Ascending aorta (tissue), 2 donors: Measurements from ENCODE around the gene DYNLT2B. TPM values are rescaled to one million over a fixed set of nuclear protein-coding genes. Genes with fewer than 3 reads are reported as not detected.

ENCODE experiments used
- DNase-seq, 2 donors: peaks; one replicate each; pipeline ENCODE4 v3.0.0-alpha.2; 2019; ENCODE audit warnings: low spot score in 2 of 2
- H3K27ac ChIP-seq, 2 donors: fragments of 200-600 bp; sonication (generic); one replicate each; pipeline ENCODE4 v1.5.1; 2016 to 2017; ENCODE audit warnings: mild to moderate bottlenecking in 1 of 2
- H3K27me3 ChIP-seq: fragments of 200-600 bp; sonication (generic); one replicate; pipeline ENCODE4 v1.5.1; 2017
- H3K36me3 ChIP-seq, 2 donors: fragments of 200-600 bp; sonication (generic); one replicate each; pipeline ENCODE4 v1.5.1; 2016
- H3K4me1 ChIP-seq, 2 donors: fragments of 200-600 bp; sonication (generic); one replicate each; pipeline ENCODE4 v1.5.1; 2016 to 2017; ENCODE audit warnings: mild to moderate bottlenecking in 1 of 2
- H3K4me3 ChIP-seq, 2 donors: fragments of 200-600 bp; sonication (generic); one replicate each; pipeline ENCODE4 v1.5.1; 2016 to 2017; ENCODE audit warnings: mild to moderate bottlenecking in 1 of 2
- H3K9me3 ChIP-seq, 2 donors: fragments of 200-600 bp; sonication (generic); one replicate each; pipeline ENCODE4 v1.5.1; 2016
- intact Hi-C: fragments of 100-400 bp; cut with DNase I; formaldehyde crosslinking; loops from one replicate; pipeline ENCODE4 v1.15.1; 2023
- total RNA-seq: library from RNA; depleted of rRNA; stranded (reverse); fragments of >200 nt; gene quantifications from one replicate; pipeline ENCODE4 v1.1.0, GENCODE V29; 2016
- TF ChIP-seq, protein P1 (sequence below), 3 experiments: fragments of 200-600 bp in 2 of 3; fragments of 450-650 bp in 1 of 3; sonication (generic) in 2 of 3; IDR thresholded peaks; one replicate each; pipeline ENCODE4 v1.5.1; 2016 to 2019; ENCODE audit warnings: antibody characterized with exemption in 3 of 3, mild to moderate bottlenecking in 1 of 3, moderate library complexity in 1 of 3

Gene DYNLT2B
- total RNA-seq, 1 donor from 2014 or later: not detected

- Histone ChIP-seq H3K27ac (no peak overlapping the region), H3K27me3 (no peaks in the 10 kb centered on the region), H3K9me3 (no peaks in the 10 kb centered on the region), H3K4me3 (no peak overlapping the region), H3K4me1 (peaks cover 0 to 35% of the 10 kb centered on the region in 2 donors), H3K36me3 (no peaks in the 10 kb centered on the region)
- no peak for DNase-seq
- TF ChIP-seq, protein P1, sequence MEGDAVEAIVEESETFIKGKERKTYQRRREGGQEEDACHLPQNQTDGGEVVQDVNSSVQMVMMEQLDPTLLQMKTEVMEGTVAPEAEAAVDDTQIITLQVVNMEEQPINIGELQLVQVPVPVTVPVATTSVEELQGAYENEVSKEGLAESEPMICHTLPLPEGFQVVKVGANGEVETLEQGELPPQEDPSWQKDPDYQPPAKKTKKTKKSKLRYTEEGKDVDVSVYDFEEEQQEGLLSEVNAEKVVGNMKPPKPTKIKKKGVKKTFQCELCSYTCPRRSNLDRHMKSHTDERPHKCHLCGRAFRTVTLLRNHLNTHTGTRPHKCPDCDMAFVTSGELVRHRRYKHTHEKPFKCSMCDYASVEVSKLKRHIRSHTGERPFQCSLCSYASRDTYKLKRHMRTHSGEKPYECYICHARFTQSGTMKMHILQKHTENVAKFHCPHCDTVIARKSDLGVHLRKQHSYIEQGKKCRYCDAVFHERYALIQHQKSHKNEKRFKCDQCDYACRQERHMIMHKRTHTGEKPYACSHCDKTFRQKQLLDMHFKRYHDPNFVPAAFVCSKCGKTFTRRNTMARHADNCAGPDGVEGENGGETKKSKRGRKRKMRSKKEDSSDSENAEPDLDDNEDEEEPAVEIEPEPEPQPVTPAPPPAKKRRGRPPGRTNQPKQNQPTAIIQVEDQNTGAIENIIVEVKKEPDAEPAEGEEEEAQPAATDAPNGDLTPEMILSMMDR (IDR thresholded peaks at IDR 0.05): no peak
- intact Hi-C loops: no loop called here
Observed at GRCh38 chr3:196284396-196284795, 33.6 kb downstream of the DYNLT2B start.

GRCh38 chr3:196281962-196282361 is 36.1 kb downstream of the DYNLT2B start:
- Histone ChIP-seq H3K27ac (no peak overlapping the region), H3K4me1 (peaks cover 0 to 32% of the 10 kb centered on the region in 2 donors)
- intact Hi-C loops: no loop called here

DNA sequence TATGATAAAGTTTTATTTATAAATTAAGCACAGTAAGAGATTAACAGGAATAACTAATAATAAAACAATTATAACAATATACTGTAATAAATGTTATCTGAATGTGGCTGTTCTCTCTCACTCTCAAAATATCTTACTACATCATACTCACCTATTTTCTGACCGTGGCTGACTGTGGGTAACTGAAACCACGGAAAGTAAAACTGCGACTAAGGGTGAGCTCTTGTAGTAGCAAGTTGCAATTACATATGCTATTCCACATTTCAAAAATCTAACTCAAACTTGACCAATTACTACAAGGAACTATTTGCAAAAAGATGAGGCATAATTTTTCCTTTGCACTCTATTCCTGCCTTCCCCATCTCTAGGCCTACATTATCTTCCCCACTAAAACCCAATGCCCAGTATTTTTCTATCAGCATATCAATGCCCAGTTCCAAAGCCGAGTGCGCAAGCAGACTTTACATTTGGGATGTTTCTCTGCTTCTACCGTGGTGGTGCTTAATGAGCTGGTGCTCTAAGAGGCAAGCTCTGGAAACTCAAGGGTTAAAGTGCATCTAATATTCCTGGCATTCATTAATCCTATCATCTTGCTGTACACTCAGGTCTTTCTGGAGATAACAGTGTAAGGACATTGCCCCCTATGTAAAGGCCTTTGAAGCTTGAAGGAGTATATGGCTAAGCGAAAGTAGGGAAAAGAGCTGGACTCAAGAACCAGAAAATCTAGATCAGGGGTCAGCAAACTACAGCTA is 37.2 kb downstream of the DYNLT2B start:
- H3K9me3 ChIP-seq: no peaks in the 10 kb centered on the region
- no peaks in the 10 kb centered on the region for H3K27me3 ChIP-seq
- H3K4me3 ChIP-seq: no peak overlapping the region
- intact Hi-C loops: no loop called here
- no peak for DNase-seq
- H3K27ac ChIP-seq: no peak overlapping the region
- TF ChIP-seq, protein P1 (IDR thresholded peaks at IDR 0.05): no peak
- peaks cover 0 to 24% of the 10 kb centered on the region in 2 donors for H3K4me1 ChIP-seq
- H3K36me3 ChIP-seq: no peaks in the 10 kb centered on the region

More at GRCh38 chr3:196281962-196282361, 36.1 kb downstream of the DYNLT2B start:
- Histone ChIP-seq H3K36me3 (no peaks in the 10 kb centered on the region), H3K27me3 (no peaks in the 10 kb centered on the region), H3K9me3 (no peaks in the 10 kb centered on the region), H3K4me3 (no peak overlapping the region)
- TF ChIP-seq, protein P1 (IDR thresholded peaks at IDR 0.05): no peak
- no peak for DNase-seq

- peaks cover 11 to 24% of the 10 kb centered on the region in 2 donors for H3K36me3 ChIP-seq
- peaks cover 0 to 3% of the 10 kb centered on the region in 2 donors for H3K4me1 ChIP-seq
- no peaks in the 10 kb centered on the region for H3K9me3 ChIP-seq
- H3K4me3 ChIP-seq: no peak overlapping the region
- H3K27ac ChIP-seq: no peak overlapping the region
- H3K27me3 ChIP-seq: no peaks in the 10 kb centered on the region
- DNase-seq: no peak
- TF ChIP-seq, protein P1 (IDR thresholded peaks at IDR 0.05): no peak
- intact Hi-C loops: no loop called here
Observed at GRCh38 chr3:196275126-196275525, 42.9 kb downstream of the DYNLT2B start.

DNA sequence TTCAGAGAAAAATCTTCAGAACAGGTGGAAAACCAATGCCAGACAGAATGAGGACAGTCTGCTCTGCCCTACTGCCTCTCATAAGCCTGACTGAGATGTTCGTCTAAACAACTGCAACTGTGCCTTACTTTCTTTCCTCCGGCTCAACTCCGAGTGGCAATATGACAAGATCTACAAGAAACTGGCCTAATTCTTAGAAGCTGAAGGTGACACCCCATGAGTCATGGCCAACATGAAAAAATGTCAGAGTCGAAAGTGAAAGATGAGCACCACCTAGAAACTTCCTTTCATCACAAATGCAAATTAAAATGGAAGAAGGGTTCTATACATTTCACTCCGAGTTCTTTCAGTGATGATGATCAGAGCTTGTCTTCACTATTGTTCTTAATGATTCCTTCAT is 43.5 kb downstream of the DYNLT2B start:
- Histone ChIP-seq H3K36me3 (peaks cover 11 to 29% of the 10 kb centered on the region in 2 donors), H3K4me1 (no peaks in the 10 kb centered on the region), H3K4me3 (no peak overlapping the region), H3K9me3 (no peaks in the 10 kb centered on the region), H3K27ac (no peak overlapping the region), H3K27me3 (no peaks in the 10 kb centered on the region)
- TF ChIP-seq, protein P1 (IDR thresholded peaks at IDR 0.05): no peak
- DNase-seq: no peak
- intact Hi-C loops: no loop called here
